Measurements from ENCODE around the gene SNN.

The SNN gene

DNA sequence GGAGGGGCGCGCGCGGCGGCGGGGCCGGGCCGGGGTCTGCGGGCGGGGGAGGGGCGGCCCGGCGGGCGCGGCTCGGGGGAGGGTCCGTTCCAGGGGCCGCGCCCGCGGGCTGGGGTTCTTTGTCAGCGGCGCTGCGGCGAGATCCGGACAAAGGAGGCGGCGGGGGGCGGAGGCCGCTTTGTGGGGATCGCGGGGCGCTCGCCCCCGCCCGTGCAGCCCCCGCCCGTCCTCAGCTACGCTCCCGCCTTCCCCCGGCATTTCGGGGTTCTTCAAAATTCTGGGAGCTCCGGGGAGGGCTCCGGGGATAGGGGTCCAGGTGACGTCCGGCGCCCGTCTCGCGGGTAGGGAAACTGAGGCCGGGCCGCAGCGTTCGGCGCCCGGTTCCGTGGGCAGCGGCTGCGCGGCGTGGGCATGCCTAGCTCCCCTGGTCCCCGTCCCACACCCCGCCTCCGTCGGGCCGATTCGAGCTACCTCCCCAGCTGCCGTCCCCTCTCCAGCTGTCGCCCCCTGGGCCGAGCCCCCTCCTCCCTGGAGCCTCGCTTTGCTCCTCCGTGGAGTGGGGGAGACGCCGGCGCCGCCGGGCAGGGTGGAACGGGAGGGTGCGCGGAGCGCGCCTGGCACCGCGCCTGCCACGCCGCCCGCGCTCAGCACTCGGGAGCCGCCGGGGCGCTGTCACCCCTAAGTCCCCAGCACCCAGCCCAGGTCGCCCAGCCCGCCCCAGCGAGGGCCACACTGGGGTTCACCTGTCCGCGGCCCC lies 546 bp downstream of the SNN start:
- no peak for DNase-seq

GRCh38 chr16:11669380-11670146 lies 1.3 kb downstream of the SNN start:
- no peak for DNase-seq

- DNase-seq: no peak
Measured at GRCh38 chr16:11670171-11671131, 2.2 kb downstream of the SNN start.

GRCh38 chr16:11671271-11671670 lies 3.0 kb downstream of the SNN start:
- DNase-seq: no peak

DNA sequence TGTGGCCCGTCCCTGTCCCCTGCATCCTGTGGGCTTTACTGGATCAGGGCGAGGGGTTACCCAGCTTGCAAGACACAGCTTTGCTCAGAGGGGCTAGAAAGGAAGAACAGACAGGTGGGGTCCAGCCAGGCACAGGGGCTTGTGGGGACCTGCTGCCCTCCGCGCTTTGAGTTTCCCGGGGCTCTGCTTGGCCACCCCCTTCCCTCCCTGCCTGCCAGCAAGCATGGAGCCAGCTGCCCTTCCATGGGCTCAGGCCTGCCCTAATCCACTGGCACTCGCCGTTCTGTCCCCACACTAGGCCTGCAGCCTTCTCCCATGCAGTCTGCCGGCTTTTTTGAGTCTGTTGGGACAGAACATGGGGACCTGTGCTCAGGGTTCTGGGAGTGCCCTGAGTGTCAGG lies 3.4 kb downstream of the SNN start:
- no peak for DNase-seq

DNA sequence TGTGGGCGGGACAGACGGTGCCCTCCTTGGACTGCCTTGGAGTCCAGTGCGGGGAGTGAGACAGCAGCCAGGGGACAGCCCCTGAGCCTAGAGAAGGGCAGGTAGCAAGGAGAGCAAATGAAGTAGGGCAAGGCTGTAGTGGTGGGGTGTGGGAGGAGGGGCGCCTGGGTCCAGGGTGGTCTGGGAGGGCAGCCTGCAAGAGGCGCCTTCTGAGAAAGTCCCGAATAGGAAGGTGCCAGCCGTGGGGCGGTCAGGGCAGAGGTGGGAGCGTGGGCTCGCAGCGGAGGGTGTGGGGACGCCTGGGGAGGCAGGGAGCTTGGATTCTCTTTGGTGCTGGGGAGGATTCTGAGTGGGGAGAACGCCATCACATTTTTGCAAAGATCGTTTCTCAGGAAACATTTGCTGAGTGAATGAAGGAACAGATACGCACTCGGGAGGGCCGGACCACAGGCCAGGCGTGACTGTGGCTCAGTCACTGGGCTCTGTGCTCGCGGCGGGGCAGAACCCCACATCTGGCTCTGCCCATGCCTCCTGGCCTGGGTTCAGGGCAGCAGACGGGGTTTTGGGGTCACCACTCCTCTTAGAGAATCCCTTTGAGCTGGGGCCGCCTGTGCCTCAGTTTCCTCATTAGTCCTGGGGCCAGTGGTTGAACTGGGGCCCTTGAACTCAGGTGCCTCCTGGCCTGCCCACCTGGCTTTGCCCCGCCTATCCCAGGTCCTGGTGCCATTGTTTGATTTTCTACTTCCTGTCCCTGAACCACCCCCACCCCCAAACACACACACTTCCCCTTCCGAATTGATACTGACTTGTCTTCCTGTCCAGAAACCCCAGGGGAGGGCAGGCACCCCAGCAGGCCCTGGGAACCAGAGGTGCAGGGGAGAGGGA lies 4.2 kb downstream of the SNN start:
- no peak for DNase-seq

- no peak for DNase-seq
Measured at GRCh38 chr16:11673091-11674000, 5.1 kb downstream of the SNN start.

DNA sequence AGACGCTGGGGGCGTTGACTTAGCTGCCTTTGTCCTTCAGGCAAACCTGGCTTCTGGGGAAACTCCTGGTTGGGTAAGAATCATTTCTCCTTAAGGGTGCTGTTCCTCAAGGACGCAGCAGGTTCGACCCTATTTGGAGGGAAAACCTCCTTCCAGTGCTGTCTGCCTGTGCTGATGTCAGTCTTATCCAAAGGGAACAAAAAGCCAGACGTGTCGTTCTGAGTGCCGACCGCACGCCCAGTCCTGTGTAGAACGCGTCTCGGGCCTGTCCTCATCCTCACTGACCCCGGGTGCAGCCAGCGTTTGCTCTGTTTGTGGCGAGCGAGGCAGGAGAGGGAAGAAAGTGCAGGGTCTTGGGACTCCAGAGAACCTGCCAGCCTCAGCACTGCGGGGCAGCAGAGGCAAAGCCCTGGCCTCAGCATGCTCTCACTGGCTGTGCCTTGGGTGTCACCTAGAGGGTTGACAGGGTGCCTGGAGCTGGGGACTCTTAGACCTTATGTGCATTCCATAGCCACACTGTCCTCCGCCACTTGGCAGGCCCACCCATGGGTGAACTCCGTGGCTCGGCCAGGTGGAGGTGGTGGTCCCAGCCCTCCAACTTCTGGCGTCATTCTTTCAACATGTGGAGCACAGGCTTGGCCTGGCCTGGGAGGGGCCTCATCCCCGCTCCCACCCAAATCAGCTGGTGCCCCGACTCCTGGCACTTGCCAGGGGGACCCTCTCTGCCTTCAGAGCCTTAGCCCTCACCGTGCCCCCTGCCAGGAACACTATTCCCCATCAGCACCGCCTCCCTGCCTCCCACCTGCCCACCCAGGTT lies 6.0 kb downstream of the SNN start:
- DNase-seq: no peak

GRCh38 chr16:11674818-11675560 lies 6.7 kb downstream of the SNN start:
- DNase-seq: no peak

DNA sequence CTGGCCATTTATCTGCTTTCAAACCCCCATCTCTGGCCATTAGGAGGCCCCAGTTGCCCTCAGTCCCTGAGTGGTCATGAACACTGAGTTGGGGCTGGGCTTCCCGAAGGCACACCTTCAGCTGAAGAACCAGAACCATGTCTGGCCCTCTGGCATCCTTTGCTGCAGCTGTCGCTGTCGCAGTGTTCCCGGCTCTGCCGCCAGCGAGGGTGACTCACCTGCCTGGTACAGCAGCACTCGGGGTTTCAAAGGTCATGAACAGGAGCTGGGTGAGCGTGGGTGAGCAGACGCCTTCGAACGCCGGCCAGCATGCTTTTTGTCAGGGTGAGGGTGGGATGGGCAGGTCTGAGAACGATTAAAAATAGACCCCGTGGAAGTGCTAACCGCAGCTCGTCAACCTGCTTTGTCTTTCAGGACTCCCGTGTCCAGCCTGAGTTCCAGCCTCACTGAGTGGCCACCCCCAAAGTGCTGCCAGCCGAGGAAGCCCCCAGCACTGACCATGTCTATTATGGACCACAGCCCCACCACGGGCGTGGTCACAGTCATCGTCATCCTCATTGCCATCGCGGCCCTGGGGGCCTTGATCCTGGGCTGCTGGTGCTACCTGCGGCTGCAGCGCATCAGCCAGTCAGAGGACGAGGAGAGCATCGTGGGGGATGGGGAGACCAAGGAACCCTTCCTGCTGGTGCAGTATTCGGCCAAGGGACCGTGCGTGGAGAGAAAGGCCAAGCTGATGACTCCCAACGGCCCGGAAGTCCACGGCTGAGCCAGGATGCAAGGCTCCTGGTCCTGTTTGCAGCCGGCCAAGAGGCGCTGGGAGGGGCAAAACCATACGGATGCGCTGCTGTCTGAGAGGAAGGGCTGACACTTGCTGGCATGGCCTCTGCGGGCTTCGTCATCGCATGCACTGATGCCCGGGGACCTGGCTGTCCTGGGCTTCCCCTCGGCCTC lies 7.6 kb downstream of the SNN start:
- DNase-seq: no peak

- DNase-seq: no peak
Measured at GRCh38 chr16:11676799-11677198, 8.5 kb downstream of the SNN start.

DNA sequence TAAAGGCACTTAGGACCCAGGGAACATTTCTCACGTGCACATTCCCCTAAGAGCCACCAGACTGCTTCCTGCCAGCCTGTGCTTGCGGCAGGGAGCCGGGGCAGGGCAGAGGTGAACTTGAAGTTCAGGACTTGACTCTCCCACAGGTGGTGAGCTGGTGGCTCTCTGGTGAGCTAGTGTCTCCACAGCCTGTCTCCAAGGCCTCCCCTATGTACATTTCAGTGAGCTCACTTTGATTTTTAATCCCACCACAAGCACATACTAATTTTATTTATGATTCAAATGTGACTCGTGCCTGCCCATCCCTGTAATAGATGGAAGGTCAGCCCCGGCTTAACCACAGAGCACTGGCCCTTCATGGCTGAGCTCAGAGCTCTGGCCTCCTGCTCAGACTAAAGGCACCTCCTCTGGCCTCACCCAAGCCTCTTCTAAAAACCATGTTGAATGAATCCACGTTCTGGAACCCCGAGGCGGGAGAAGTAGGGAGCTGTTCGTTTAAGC lies 9.2 kb downstream of the SNN start:
- no peak for DNase-seq

GRCh38 chr16:11677959-11678881 lies 10.0 kb downstream of the SNN start:
- DNase-seq: no peak

GRCh38 chr16:11679250-11679649 lies 11.0 kb downstream of the SNN start:
- DNase-seq: no peak

GRCh38 chr16:11679941-11680911 lies 12.0 kb downstream of the SNN start:
- DNase-seq: no peak

- DNase-seq: no peak
Measured at GRCh38 chr16:11681556-11681955, 13.3 kb downstream of the SNN start.

Measured in COR-L47 (cell line).